Caco-2 (cell line): ENCODE measurements around the gene ADGRG3. TPM values are rescaled to one million over a fixed set of nuclear protein-coding genes. Genes with fewer than 3 reads are reported as not detected.
"Not testable (repeated sequence)": the region's sequence is repeated elsewhere in the genome, so short reads cannot be mapped to it uniquely, and the experiment has no call there.

Experiments
- BruUV-seq: library from RNA; stranded (reverse); fragments of 400-500 nt; replicated peaks from 2 replicates; lab custom pipeline; 2021; lab: Mats Ljungman, UMichigan
- CTCF ChIA-PET: fragments of 300-600 bp; sonication (Branson Sonifier 250); formaldehyde crosslinking; loops from one replicate; lab custom pipeline; 2022; ENCODE audit warnings: antibody characterized with exemption; lab: Charles Lee
- POLR2A ChIA-PET: fragments of 300-600 bp; sonication (Branson Sonifier 250); formaldehyde crosslinking; loops from one replicate; lab custom pipeline; 2022; ENCODE audit warnings: antibody characterized with exemption; lab: Charles Lee
- DNase-seq, 2 experiments: peaks; one replicate each; pipeline versions ENCODE4 v3.0.0 to v3.0.0-alpha.2; 2020 to 2022
- H3K27me3 ChIP-seq: replicated peaks from 2 replicates; pipeline ENCODE4 v1.6.0; 2011; ENCODE audit warnings: low read length; ENCODE audit not compliant: control insufficient read depth, insufficient read depth
- H3K36me3 ChIP-seq: 2 replicates; pipeline ENCODE4 v1.5.1; 2011; ENCODE audit warnings: low read length; ENCODE audit not compliant: control insufficient read depth, insufficient read depth
- H3K4me1 ChIP-seq: fragments of 250-450 bp; sonication (Bioruptor Pico); 2 replicates; pipeline ENCODE4 v1.5.1; 2020; ENCODE audit warnings: mild to moderate bottlenecking
- H3K4me3 ChIP-seq: 2 replicates; pipeline ENCODE4 v1.5.1; 2011; ENCODE audit warnings: low read depth, mild to moderate bottlenecking, control low read depth, low read length
- H3K9me3 ChIP-seq: fragments of 250-450 bp; sonication (Bioruptor Pico); 2 replicates; pipeline ENCODE4 v1.5.1; 2020; ENCODE audit warnings: mild to moderate bottlenecking, moderate library complexity
- H3K27ac Mint-ChIP-seq: one replicate; pipeline ENCODE4 v1.8.0; 2022; ENCODE audit warnings: mixed read lengths; ENCODE audit not compliant: unreplicated experiment
- H3K27me3 Mint-ChIP-seq: one replicate; pipeline ENCODE4 v1.8.0; 2022; ENCODE audit warnings: mixed read lengths; ENCODE audit not compliant: insufficient read depth, unreplicated experiment
- H3K36me3 Mint-ChIP-seq: one replicate; pipeline ENCODE4 v1.8.0; 2022; ENCODE audit warnings: mild to moderate bottlenecking, mixed read lengths; ENCODE audit not compliant: insufficient read depth, unreplicated experiment
- H3K4me1 Mint-ChIP-seq: one replicate; pipeline ENCODE4 v1.8.0; 2022; ENCODE audit warnings: low read depth, mixed read lengths; ENCODE audit not compliant: unreplicated experiment
- H3K4me3 Mint-ChIP-seq: one replicate; pipeline ENCODE4 v1.8.0; 2022; ENCODE audit warnings: mild to moderate bottlenecking, moderate library complexity, mixed read lengths; ENCODE audit not compliant: unreplicated experiment
- H3K9me3 Mint-ChIP-seq: one replicate; pipeline ENCODE4 v1.8.0; 2022; ENCODE audit warnings: mixed read lengths; ENCODE audit not compliant: unreplicated experiment
- intact Hi-C: fragments of 100-400 bp; cut with micrococcal nuclease; formaldehyde crosslinking; loops from one replicate; pipeline ENCODE4 v1.10.0; 2022; ENCODE audit not compliant: unreplicated experiment
- total RNA-seq: library from RNA; stranded (reverse); gene quantifications from 2 replicates; pipeline ENCODE4 v1.2.3, GENCODE V29; 2022
- TF ChIP-seq, protein P1 (sequence below), 2 experiments: fragments of 200-600 bp in 1 of 2; IDR thresholded peaks; 1 replicate in 1 of 2; 2 replicates in 1 of 2; pipeline versions ENCODE4 v1.5.1 to v1.8.0; 2011 to 2022; ENCODE audit warnings: antibody characterized with exemption in 1 of 2, control low read depth in 1 of 2, inconsistent platforms in 1 of 2, low read depth in 1 of 2, low read length in 1 of 2, mild to moderate bottlenecking in 1 of 2, moderate library complexity in 1 of 2; ENCODE audit not compliant: insufficient read depth in 1 of 2, severe bottlenecking in 1 of 2, unreplicated experiment in 1 of 2

Gene ADGRG3
- total RNA-seq, 1 experiment from 2014 or later = 0.25 TPM

DNA sequence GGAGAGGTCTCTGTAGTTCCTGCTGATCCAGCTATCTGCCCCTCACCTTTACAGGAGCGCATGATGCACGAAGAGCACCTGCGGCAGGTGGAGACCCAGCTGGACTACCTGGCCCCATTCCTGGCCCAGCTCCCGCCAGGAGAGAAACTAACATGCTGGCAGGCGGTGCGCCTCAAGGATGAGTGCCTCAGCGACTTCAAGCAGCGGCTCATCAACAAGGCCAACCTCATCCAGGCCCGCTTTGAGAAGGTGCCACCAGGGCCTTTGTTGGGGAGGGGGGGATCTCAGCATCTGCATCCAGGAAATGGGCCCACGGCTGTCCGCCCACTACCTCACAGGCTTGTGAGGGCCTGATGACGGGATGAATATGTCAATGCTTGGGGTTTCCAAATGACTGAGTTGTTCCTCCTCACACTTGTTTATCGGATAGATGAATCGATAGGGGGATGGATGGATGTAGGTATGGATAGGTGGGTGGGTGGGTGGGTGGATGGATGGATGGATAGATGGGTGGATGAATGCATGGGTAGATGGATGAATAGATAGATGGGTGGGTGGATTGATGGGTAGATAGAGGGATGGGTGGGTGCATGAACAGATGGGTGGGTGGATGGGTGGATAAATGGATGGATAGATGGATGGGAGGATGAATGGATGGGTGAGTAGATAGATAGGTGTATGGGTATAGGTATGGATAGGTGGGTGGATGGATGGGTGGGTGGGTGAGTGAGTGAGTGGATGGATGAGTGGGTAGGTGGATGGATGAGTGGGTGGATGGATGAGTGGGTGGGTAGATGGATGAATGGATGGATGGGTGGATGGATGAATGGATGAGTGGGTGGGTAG lies 60.5 kb downstream of the ADGRG3 start:
- Histone ChIP-seq H3K4me1 (no peaks in the 10 kb centered on the region), H3K36me3 (no peaks in the 10 kb centered on the region), H3K4me3 (no peak overlapping the region), H3K9me3 (0 out of 2 replicates have a peak, but pooled peaks cover 4% of the 10 kb centered on the region), H3K27me3 (no peaks in the 10 kb centered on the region)
- Mint-ChIP-seq H3K27me3 (no peaks in the 10 kb centered on the region), H3K27ac (no peak overlapping the region), H3K4me1 (no peaks in the 10 kb centered on the region), H3K4me3 (no peak overlapping the region), H3K36me3 (no peaks in the 10 kb centered on the region), H3K9me3 (no peaks in the 10 kb centered on the region)
- peak in 1 of 2 experiments; percentile 26 for DNase-seq
- POLR2A ChIA-PET = no interaction called here
- intact Hi-C loops = no loop called here
- BruUV-seq = no TSS peak
- TF ChIP-seq, protein P1, sequence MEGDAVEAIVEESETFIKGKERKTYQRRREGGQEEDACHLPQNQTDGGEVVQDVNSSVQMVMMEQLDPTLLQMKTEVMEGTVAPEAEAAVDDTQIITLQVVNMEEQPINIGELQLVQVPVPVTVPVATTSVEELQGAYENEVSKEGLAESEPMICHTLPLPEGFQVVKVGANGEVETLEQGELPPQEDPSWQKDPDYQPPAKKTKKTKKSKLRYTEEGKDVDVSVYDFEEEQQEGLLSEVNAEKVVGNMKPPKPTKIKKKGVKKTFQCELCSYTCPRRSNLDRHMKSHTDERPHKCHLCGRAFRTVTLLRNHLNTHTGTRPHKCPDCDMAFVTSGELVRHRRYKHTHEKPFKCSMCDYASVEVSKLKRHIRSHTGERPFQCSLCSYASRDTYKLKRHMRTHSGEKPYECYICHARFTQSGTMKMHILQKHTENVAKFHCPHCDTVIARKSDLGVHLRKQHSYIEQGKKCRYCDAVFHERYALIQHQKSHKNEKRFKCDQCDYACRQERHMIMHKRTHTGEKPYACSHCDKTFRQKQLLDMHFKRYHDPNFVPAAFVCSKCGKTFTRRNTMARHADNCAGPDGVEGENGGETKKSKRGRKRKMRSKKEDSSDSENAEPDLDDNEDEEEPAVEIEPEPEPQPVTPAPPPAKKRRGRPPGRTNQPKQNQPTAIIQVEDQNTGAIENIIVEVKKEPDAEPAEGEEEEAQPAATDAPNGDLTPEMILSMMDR (IDR thresholded peaks at IDR 0.05; ENCODE audit: insufficient read depth in 1 of 2, low read depth in 1 of 2, low read length in 1 of 2, severe bottlenecking in 1 of 2, unreplicated experiment in 1 of 2) = no peak
- CTCF ChIA-PET = no interaction called here

DNA sequence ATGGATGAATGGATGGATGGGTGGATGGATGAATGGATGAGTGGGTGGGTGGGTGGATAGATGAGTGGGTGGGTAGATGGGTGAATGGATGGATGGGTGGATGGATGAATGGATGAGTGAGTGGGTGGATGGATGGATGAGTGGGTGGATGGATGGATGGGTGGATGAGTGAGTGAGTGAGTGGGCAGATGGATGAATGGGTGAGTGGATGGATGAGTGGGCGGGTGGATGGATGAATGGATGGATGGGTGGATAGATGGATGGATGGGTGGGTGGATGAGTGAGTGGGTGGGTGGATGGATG lies 61.0 kb downstream of the ADGRG3 start:
- Mint-ChIP-seq H3K4me3 (no peak overlapping the region), H3K36me3 (no peaks in the 10 kb centered on the region), H3K27ac (no peak overlapping the region), H3K27me3 (no peaks in the 10 kb centered on the region), H3K4me1 (no peaks in the 10 kb centered on the region), H3K9me3 (no peaks in the 10 kb centered on the region)
- TF ChIP-seq, protein P1 (IDR thresholded peaks at IDR 0.05; ENCODE audit: insufficient read depth in 1 of 2, low read depth in 1 of 2, low read length in 1 of 2, severe bottlenecking in 1 of 2, unreplicated experiment in 1 of 2) = no peak
- Histone ChIP-seq H3K27me3 (no peaks in the 10 kb centered on the region), H3K4me1 (peaks cover under 1% of the 10 kb centered on the region; the same call in 1 of the 2 replicates), H3K9me3 (0 out of 2 replicates have a peak, but pooled peaks cover 4% of the 10 kb centered on the region), H3K4me3 (no peak overlapping the region), H3K36me3 (no peaks in the 10 kb centered on the region)
- no TSS peak for BruUV-seq
- no peak for DNase-seq
- ChIA-PET CTCF (no interaction called here), POLR2A (no interaction called here)
- intact Hi-C loops = no loop called here

DNA sequence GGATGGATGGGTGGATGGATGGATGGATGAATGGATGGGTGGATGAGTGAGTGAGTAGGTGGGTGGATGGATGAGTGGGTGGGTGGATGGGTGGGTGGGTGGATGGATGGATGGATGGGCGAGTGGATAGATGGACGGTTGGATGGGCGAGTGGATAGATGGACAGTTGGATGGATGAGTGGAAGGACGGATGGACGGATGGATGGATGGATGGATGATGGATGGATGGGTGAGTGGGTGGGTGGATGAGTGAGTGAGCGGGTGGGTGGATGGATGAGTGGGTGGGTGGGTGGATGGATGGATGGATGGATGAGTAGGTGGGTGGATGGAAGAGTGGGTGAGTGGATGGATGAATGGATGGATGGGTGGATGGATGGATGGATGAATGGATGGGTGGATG lies 61.7 kb downstream of the ADGRG3 start:
- BruUV-seq, CTCF ChIA-PET: not testable (repeated sequence)

More for the DNA sequence above, 61.7 kb downstream of the ADGRG3 start:
- H3K4me3 ChIP-seq, POLR2A ChIA-PET, H3K9me3 Mint-ChIP-seq, H3K4me1 Mint-ChIP-seq, H3K27me3 ChIP-seq, H3K36me3 Mint-ChIP-seq, DNase-seq, H3K4me3 Mint-ChIP-seq, H3K27me3 Mint-ChIP-seq, H3K27ac Mint-ChIP-seq, H3K36me3 ChIP-seq, H3K4me1 ChIP-seq, intact Hi-C loops, H3K9me3 ChIP-seq: not testable (repeated sequence)
